ENCODE measurements around the gene SPESP1. TPM values are rescaled to one million over a fixed set of nuclear protein-coding genes. Genes with fewer than 3 reads are reported as not detected.

Gene SPESP1
- total RNA-seq = 1 to 10 TPM in 1 of 5 experiments, under 1 TPM in 3, not detected in 1; 0.51 to 1.3 (median 0.63) TPM
- 1 to 10 TPM in 1 of 2 donors, under 1 TPM in 1; 0.25 to 1.1 TPM for polyA plus RNA-seq
- not detected for total RNA-seq

DNA sequence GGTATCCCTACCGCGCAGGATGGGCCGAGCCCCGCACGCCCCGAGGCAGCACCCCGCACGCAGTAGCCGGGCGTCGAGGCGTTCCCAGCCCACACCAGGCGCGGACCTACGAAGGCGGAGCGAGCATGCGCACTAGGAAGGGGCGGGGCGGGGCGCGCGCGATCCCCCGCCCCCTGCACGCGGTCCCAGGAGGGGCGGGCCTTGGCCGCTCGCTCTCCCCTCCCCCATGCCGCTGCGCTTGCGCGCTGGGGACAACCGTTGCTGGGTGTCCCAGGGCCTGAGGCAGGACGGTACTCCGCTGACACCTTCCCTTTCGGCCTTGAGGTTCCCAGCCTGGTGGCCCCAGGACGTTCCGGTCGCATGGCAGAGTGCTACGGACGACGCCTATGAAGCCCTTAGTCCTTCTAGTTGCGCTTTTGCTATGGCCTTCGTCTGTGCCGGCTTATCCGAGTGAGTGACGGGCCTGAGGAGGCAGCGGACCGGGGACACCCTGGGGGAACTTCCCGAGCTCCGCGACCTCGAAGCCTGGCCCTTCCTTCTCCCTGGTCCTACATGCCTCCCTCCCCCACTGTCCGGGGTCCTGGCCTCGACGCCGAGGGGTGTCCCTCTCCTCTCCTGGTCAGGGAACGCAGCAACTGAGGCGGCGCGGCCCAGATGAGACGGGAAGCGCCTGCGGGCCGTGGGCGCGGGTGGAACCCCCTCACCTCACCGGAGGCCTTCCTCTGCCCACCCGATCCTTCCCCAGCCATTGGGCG is at the start of gene SPESP1:
TSS of gene SPESP1 (plus strand) at position 258 of the 755 bp plus-strand sequence. CDS start at position 387, 129 bp downstream.
- Mint-ChIP-seq H3K9me3 (peaks cover 0 to 3% (median 0%) of the 10 kb centered on the region in 11 donors), H3K36me3 (no peaks in the 10 kb centered on the region), H3K27me3 (peaks cover 6 to 19% (median 15%) of the 10 kb centered on the region in 5 donors), H3K27ac (peak within 1 kb of the TSS in 1 of 9 donors; percentile 66), H3K4me1 (peaks cover 0 to 2% (median 0%) of the 10 kb centered on the region in 7 donors), H3K4me3 (peak within 1 kb of the TSS in 6 of 10 donors; percentile 18 to 62 (median 56))
- Histone ChIP-seq H3K36me3 (ENCODE audit: control insufficient read depth in 2 of 3, insufficient read depth in 3 of 3, low read length in 3 of 3) (no peaks in the 10 kb centered on the region), H3K9me3 (ENCODE audit: control insufficient read depth in 2 of 3, low read length in 3 of 3) (no peaks in the 10 kb centered on the region), H3K27ac (ENCODE audit: low read depth, low read length) (peak within 1 kb of the TSS; percentile 13), H3K4me1 (ENCODE audit: control insufficient read depth in 2 of 2, insufficient read depth in 2 of 2, low read length in 2 of 2) (no peaks in the 10 kb centered on the region), H3K4me3 (ENCODE audit: low read length) (peak within 1 kb of the TSS; percentile 30), H3K27me3 (ENCODE audit: control insufficient read depth in 2 of 2, insufficient read depth in 2 of 2, low read length in 2 of 2) (no peaks in the 10 kb centered on the region)
- intact Hi-C loops (cut with micrococcal nuclease) = no loop called here
- ATAC-seq = peak; percentile 87
- ChIA-PET CTCF (no interaction called here), POLR2A (no interaction called here)
- DNase-seq = peak in 8 of 9 donors; percentile 1 to 44 (median 20)

DNA sequence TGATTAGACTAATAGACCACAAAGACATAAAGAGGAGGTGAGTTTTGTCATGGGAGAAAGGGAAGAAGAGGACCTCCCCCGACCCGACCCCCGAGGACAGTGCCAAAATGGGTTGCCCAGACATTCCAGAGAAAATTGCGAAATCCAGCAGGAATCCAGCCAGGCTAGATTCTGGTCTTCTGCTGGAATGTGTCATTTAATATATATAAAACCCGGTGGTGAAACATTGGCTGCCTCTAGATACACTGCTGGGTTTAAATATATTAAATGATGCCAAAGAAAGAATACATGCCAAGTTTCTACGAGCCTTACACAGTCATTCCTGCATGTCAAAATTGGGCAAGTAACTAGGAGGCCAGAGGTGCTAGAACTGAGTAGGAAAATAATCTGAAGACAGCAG is 45.3 kb upstream of the SPESP1 start:
- no peak overlapping the region for H3K27ac ChIP-seq (ENCODE audit: low read depth, low read length)
- ATAC-seq (no peak), DNase-seq (no peak)
- no peaks in the 10 kb centered on the region for H3K4me1 ChIP-seq (ENCODE audit: control insufficient read depth in 2 of 2, insufficient read depth in 2 of 2, low read length in 2 of 2)
- H3K27ac Mint-ChIP-seq = no peak overlapping the region
- peaks cover 0 to 6% (median 3%) of the 10 kb centered on the region in 7 donors for H3K4me1 Mint-ChIP-seq
- no peak overlapping the region for H3K4me3 Mint-ChIP-seq
- POLR2A ChIA-PET = no interaction called here
- no peak overlapping the region for H3K4me3 ChIP-seq (ENCODE audit: low read length)
- intact Hi-C loops (cut with micrococcal nuclease) = no loop called here
- H3K36me3 ChIP-seq (ENCODE audit: control insufficient read depth in 2 of 3, insufficient read depth in 3 of 3, low read length in 3 of 3) = no peaks in the 10 kb centered on the region
- H3K27me3 Mint-ChIP-seq = peaks cover 0 to 18% (median 3%) of the 10 kb centered on the region in 5 donors
- H3K9me3 Mint-ChIP-seq = no peaks in the 10 kb centered on the region
- H3K9me3 ChIP-seq (ENCODE audit: control insufficient read depth in 2 of 3, low read length in 3 of 3) = no peaks in the 10 kb centered on the region
- no peaks in the 10 kb centered on the region for H3K36me3 Mint-ChIP-seq
- H3K27me3 ChIP-seq (ENCODE audit: control insufficient read depth in 2 of 2, insufficient read depth in 2 of 2, low read length in 2 of 2) = no peaks in the 10 kb centered on the region
- CTCF ChIA-PET = no interaction called here

DNA sequence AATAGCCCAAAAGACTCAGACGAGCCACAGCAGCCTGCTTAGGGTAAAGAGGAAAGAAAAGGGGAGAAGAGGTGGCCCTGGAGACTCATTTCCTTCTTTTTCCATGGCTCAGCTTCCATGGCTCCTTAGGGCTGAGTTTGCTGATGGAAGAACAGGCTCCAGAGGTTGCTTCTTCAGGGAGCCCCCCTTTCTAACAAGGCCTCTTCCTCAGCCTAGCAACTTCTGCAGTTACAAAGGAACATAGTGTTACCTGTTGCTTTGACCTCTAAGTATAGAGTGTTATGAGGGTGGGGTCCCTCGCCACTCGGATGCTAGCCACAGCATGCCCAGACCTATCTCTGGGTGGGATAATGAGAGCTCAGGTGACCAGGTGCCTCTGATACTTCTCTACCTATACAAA is 43.2 kb upstream of the SPESP1 start:
- CTCF ChIA-PET = no interaction called here
- peaks cover 0 to 4% (median 0%) of the 10 kb centered on the region in 11 donors for H3K9me3 Mint-ChIP-seq
- peaks cover 0 to 26% (median 0%) of the 10 kb centered on the region in 5 donors for H3K27me3 Mint-ChIP-seq
- no peak overlapping the region for H3K4me3 Mint-ChIP-seq
- H3K36me3 ChIP-seq (ENCODE audit: control insufficient read depth in 2 of 3, insufficient read depth in 3 of 3, low read length in 3 of 3) = no peaks in the 10 kb centered on the region
- no peaks in the 10 kb centered on the region for H3K27me3 ChIP-seq (ENCODE audit: control insufficient read depth in 2 of 2, insufficient read depth in 2 of 2, low read length in 2 of 2)
- no peak overlapping the region for H3K27ac ChIP-seq (ENCODE audit: low read depth, low read length)
- no peak overlapping the region for H3K4me3 ChIP-seq (ENCODE audit: low read length)
- H3K4me1 Mint-ChIP-seq = peaks cover 0 to 6% (median 3%) of the 10 kb centered on the region in 7 donors
- no peaks in the 10 kb centered on the region for H3K4me1 ChIP-seq (ENCODE audit: control insufficient read depth in 2 of 2, insufficient read depth in 2 of 2, low read length in 2 of 2)
- H3K36me3 Mint-ChIP-seq = no peaks in the 10 kb centered on the region
- POLR2A ChIA-PET = no interaction called here
- ATAC-seq = no peak
- H3K27ac Mint-ChIP-seq = no peak overlapping the region
- intact Hi-C loops (cut with micrococcal nuclease) = no loop called here
- no peak for DNase-seq
- no peaks in the 10 kb centered on the region for H3K9me3 ChIP-seq (ENCODE audit: control insufficient read depth in 2 of 3, low read length in 3 of 3)

DNA sequence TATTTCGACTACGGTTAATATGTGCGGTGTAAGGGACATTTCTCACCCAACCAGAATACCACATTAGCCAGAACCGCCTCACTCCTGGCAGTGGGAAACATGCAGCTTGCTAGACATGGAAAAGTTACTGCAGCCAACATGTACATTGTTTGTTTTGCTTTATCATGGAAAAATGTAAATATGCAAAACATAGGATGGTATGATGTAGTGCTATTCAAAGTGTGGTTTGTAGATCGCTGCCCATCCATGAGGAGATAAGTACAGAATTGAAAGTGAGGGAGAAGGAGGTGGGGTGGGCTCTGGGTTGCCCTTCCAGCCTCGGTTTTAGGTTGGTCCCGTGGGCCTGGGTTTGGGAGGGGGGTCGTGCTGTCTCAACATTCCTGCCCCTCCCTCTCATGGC is 42.5 kb upstream of the SPESP1 start:
- Histone ChIP-seq H3K36me3 (ENCODE audit: control insufficient read depth in 2 of 3, insufficient read depth in 3 of 3, low read length in 3 of 3) (no peaks in the 10 kb centered on the region), H3K4me1 (ENCODE audit: control insufficient read depth in 2 of 2, insufficient read depth in 2 of 2, low read length in 2 of 2) (no peaks in the 10 kb centered on the region), H3K27me3 (ENCODE audit: control insufficient read depth in 2 of 2, insufficient read depth in 2 of 2, low read length in 2 of 2) (no peaks in the 10 kb centered on the region), H3K9me3 (ENCODE audit: control insufficient read depth in 2 of 3, low read length in 3 of 3) (no peaks in the 10 kb centered on the region), H3K27ac (ENCODE audit: low read depth, low read length) (no peak overlapping the region), H3K4me3 (ENCODE audit: low read length) (no peak overlapping the region)
- ChIA-PET POLR2A (no interaction called here), CTCF (no interaction called here)
- Mint-ChIP-seq H3K4me3 (no peak overlapping the region), H3K27me3 (peaks cover 0 to 30% (median 0%) of the 10 kb centered on the region in 5 donors), H3K9me3 (peaks cover 0 to 4% (median 0%) of the 10 kb centered on the region in 11 donors), H3K27ac (no peak overlapping the region), H3K4me1 (peaks cover 0 to 6% (median 3%) of the 10 kb centered on the region in 7 donors), H3K36me3 (no peaks in the 10 kb centered on the region)
- DNase-seq = no peak
- intact Hi-C loops (cut with micrococcal nuclease) = no loop called here
- ATAC-seq = no peak

DNA sequence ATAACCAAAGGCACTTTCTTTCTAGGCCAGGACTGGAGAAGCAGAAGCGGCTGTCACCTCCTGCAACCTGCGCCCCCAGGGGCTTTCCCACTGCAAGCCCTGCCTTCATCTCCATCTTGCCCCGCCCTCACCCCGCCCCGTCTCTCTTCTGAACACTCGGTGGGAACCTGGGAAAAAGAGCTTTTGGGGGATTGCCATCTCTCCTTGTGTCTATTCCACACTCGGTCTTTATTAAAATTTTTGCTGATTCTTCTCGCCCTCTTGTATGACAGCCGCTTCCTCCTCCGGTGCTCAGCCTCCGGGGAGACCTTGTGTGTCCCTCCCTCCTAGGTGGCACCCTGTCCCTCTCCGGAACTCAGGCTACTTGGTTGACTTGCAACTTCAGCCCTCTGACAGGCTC is 41.9 kb upstream of the SPESP1 start:
- CTCF ChIA-PET = interaction anchor here (1.2 kb wide), 1 partner anchor 12 kb away, joined by 3 read pairs; no protein-coding TSS in a partner anchor
- H3K4me3 Mint-ChIP-seq = peak overlapping the region in 9 of 10 donors; percentile 18 to 81 (median 58)
- ATAC-seq (peak; percentile 53), DNase-seq (no peak)
- H3K4me3 ChIP-seq (ENCODE audit: low read length) = no peak overlapping the region
- no peak overlapping the region for H3K27ac Mint-ChIP-seq
- H3K27me3 ChIP-seq (ENCODE audit: control insufficient read depth in 2 of 2, insufficient read depth in 2 of 2, low read length in 2 of 2) = no peaks in the 10 kb centered on the region
- H3K36me3 ChIP-seq (ENCODE audit: control insufficient read depth in 2 of 3, insufficient read depth in 3 of 3, low read length in 3 of 3) = no peaks in the 10 kb centered on the region
- peaks cover 0 to 31% (median 1%) of the 10 kb centered on the region in 5 donors for H3K27me3 Mint-ChIP-seq
- intact Hi-C loops (cut with micrococcal nuclease) = no loop called here
- H3K4me1 Mint-ChIP-seq = peaks cover 0 to 6% (median 3%) of the 10 kb centered on the region in 7 donors
- H3K4me1 ChIP-seq (ENCODE audit: control insufficient read depth in 2 of 2, insufficient read depth in 2 of 2, low read length in 2 of 2) = no peaks in the 10 kb centered on the region
- H3K9me3 Mint-ChIP-seq = peaks cover 0 to 4% (median 0%) of the 10 kb centered on the region in 11 donors
- H3K27ac ChIP-seq (ENCODE audit: low read depth, low read length) = no peak overlapping the region
- H3K9me3 ChIP-seq (ENCODE audit: control insufficient read depth in 2 of 3, low read length in 3 of 3) = no peaks in the 10 kb centered on the region
- POLR2A ChIA-PET = no interaction called here
- no peaks in the 10 kb centered on the region for H3K36me3 Mint-ChIP-seq

DNA sequence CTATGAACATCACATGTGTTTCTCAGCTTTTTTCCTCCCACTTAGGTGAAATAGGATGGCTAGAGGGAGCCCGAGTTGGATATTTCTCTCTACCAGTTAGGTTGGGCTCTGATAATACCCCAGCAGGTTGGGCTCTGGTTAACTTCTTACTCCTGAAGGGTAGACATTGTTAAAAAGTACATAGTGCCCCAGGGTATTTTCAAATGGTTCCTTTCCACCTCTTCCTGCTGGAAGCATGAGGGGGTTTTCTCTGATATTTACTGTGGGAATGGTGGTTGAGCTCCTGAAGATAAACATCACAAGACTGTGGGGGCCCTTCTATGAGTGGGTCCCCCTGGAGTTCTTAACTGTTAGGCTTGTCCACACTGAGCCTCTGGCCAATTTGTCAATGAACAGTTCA is 36.1 kb upstream of the SPESP1 start:
- H3K36me3 Mint-ChIP-seq = no peaks in the 10 kb centered on the region
- intact Hi-C loops (cut with micrococcal nuclease) = no loop called here
- H3K27ac ChIP-seq (ENCODE audit: low read depth, low read length) = no peak overlapping the region
- H3K9me3 Mint-ChIP-seq = peaks cover 0 to 4% (median 0%) of the 10 kb centered on the region in 11 donors
- H3K27me3 ChIP-seq (ENCODE audit: control insufficient read depth in 2 of 2, insufficient read depth in 2 of 2, low read length in 2 of 2) = no peaks in the 10 kb centered on the region
- no peak overlapping the region for H3K27ac Mint-ChIP-seq
- no peak for DNase-seq
- no peaks in the 10 kb centered on the region for H3K4me1 Mint-ChIP-seq
- CTCF ChIA-PET = interaction anchor here (1.1 kb wide), 1 partner anchor 19 kb away, joined by 3 read pairs; no protein-coding TSS in a partner anchor
- H3K36me3 ChIP-seq (ENCODE audit: control insufficient read depth in 2 of 3, insufficient read depth in 3 of 3, low read length in 3 of 3) = no peaks in the 10 kb centered on the region
- no peak overlapping the region for H3K4me3 ChIP-seq (ENCODE audit: low read length)
- no peaks in the 10 kb centered on the region for H3K9me3 ChIP-seq (ENCODE audit: control insufficient read depth in 2 of 3, low read length in 3 of 3)
- ATAC-seq = no peak
- H3K4me1 ChIP-seq (ENCODE audit: control insufficient read depth in 2 of 2, insufficient read depth in 2 of 2, low read length in 2 of 2) = no peaks in the 10 kb centered on the region
- POLR2A ChIA-PET = no interaction called here
- peaks cover 4 to 33% (median 13%) of the 10 kb centered on the region in 5 donors for H3K27me3 Mint-ChIP-seq
- no peak overlapping the region for H3K4me3 Mint-ChIP-seq

All from naive thymus-derived CD4-positive, alpha-beta T cell (primary cell).